Endothelial cell of umbilical vein (primary cell): ENCODE measurements around the gene PAX1. TPM values are rescaled to one million over a fixed set of nuclear protein-coding genes. Genes with fewer than 3 reads are reported as not detected.

Experiments
- BruUV-seq: library from RNA; stranded (reverse); fragments of 400-500 nt; replicated peaks from 2 replicates; lab custom pipeline; 2021; lab: Mats Ljungman, UMichigan
- CTCF ChIA-PET: fragments of 300-600, 350-600 bp; sonication (Branson Sonifier 250); formaldehyde crosslinking; loops from one replicate; lab custom pipeline; 2021; ENCODE audit warnings: antibody characterized with exemption, inconsistent platforms; lab: Charles Lee
- POLR2A ChIA-PET: fragments of 300-600, 350-600 bp; sonication (Branson Sonifier 250); formaldehyde crosslinking; loops from one replicate; lab custom pipeline; 2021; ENCODE audit warnings: antibody characterized with exemption, inconsistent platforms; lab: Charles Lee
- DNase-seq: peaks from one replicate; pipeline ENCODE4 v3.0.0-alpha.2; 2011; ENCODE audit warnings: low read depth, low spot score
- FAIRE-seq: peaks from 2 replicates; lab custom pipeline; 2011; peaks lifted over from hg19 to GRCh38; lab: Jason Lieb, UNC
- H2AFZ ChIP-seq: 2 replicates; pipeline ENCODE4 v1.6.0; 2012; ENCODE audit warnings: low read depth, low read length, control low read depth, inconsistent platforms
- H3K27ac ChIP-seq: 2 replicates; pipeline ENCODE4 v1.5.1; 2011; ENCODE audit warnings: low read depth, mild to moderate bottlenecking, control low read depth, low read length, moderate library complexity; ENCODE audit not compliant: insufficient read depth
- H3K27me3 ChIP-seq, 2 experiments: 2 replicates each; pipeline versions ENCODE4 v1.6.0 to v1.6.1; 2011; ENCODE audit warnings: low read length in 2 of 2, mixed read lengths in 1 of 2; ENCODE audit not compliant: control insufficient read depth in 2 of 2, insufficient read depth in 2 of 2
- H3K36me3 ChIP-seq, 2 experiments: 2 replicates in 1 of 2; 3 replicates in 1 of 2; pipeline ENCODE4 v1.5.1; 2011; ENCODE audit warnings: low read length in 2 of 2, mild to moderate bottlenecking in 1 of 2, moderate library complexity in 1 of 2; ENCODE audit not compliant: control insufficient read depth in 2 of 2, insufficient read depth in 2 of 2; ENCODE audit errors: extremely low read depth in 1 of 2
- H3K4me1 ChIP-seq: 3 replicates; pipeline ENCODE4 v1.5.1; 2011; ENCODE audit warnings: mild to moderate bottlenecking, low read length; ENCODE audit not compliant: control insufficient read depth, insufficient read depth; ENCODE audit errors: extremely low read depth
- H3K4me2 ChIP-seq: 2 replicates; pipeline ENCODE4 v1.6.1; 2011; ENCODE audit warnings: low read length, control low read depth, mixed read lengths; ENCODE audit not compliant: insufficient read depth
- H3K4me3 ChIP-seq, 3 experiments: fragments of 200-600 bp in 1 of 3; sonication (generic), shearing (Covaris generic) in 1 of 3; replicated peaks in 1 of 3; 2 replicates each; pipeline ENCODE4 v1.5.1; 2011 to 2016; ENCODE audit warnings: control low read depth in 3 of 3, low read length in 3 of 3, mild to moderate bottlenecking in 2 of 3, inconsistent platforms in 1 of 3, low read depth in 1 of 3, moderate library complexity in 1 of 3; ENCODE audit not compliant: insufficient read depth in 1 of 3
- H3K79me2 ChIP-seq: 2 replicates; pipeline ENCODE4 v1.6.0; 2012; ENCODE audit warnings: low read length, inconsistent platforms; ENCODE audit not compliant: control insufficient read depth, insufficient read depth
- H3K9ac ChIP-seq: replicated peaks from 2 replicates; pipeline ENCODE3; 2011; ENCODE audit warnings: low read length, control low read depth; ENCODE audit not compliant: insufficient read depth; ENCODE audit errors: extremely low read depth
- H3K9me1 ChIP-seq: replicated peaks from 3 replicates; pipeline ENCODE4 v1.6.0; 2011; ENCODE audit warnings: mild to moderate bottlenecking, low read length; ENCODE audit not compliant: control insufficient read depth, insufficient read depth; ENCODE audit errors: extremely low read depth
- H3K9me3 ChIP-seq: replicated peaks from 2 replicates; pipeline ENCODE4 v1.5.1; 2012; ENCODE audit warnings: low read length, inconsistent platforms; ENCODE audit not compliant: control insufficient read depth, insufficient read depth
- H4K20me1 ChIP-seq: replicated peaks from 2 replicates; pipeline ENCODE3; 2011; ENCODE audit warnings: mild to moderate bottlenecking, low read length; ENCODE audit not compliant: control insufficient read depth, insufficient read depth; ENCODE audit errors: extremely low read depth
- CTCF ChIP-seq, 2 donors: IDR thresholded peaks; 1 replicate in 1 of 2; 2 replicates in 1 of 2; pipeline ENCODE4 v1.5.1; 2011; ENCODE audit warnings: low read length in 2 of 2, mild to moderate bottlenecking in 2 of 2, moderate library complexity in 2 of 2, control low read depth in 1 of 2, inconsistent platforms in 1 of 2, low read depth in 1 of 2; ENCODE audit not compliant: insufficient read depth in 1 of 2; ENCODE audit errors: extremely low read depth in 1 of 2
- EZH2 ChIP-seq: IDR thresholded peaks from 2 replicates; pipeline ENCODE4 v1.6.1; 2012; ENCODE audit warnings: borderline replicate concordance, low read depth, mild to moderate bottlenecking, moderate library complexity, low read length, inconsistent platforms; ENCODE audit not compliant: severe bottlenecking
- FOS ChIP-seq: IDR thresholded peaks from 2 replicates; pipeline ENCODE4 v1.6.1; 2011; ENCODE audit warnings: mild to moderate bottlenecking, low read length, moderate library complexity, borderline replicate concordance; ENCODE audit not compliant: insufficient read depth
- GATA2 ChIP-seq: IDR thresholded peaks from 2 replicates; pipeline ENCODE4 v1.7.0; 2011; ENCODE audit warnings: low read depth, mild to moderate bottlenecking, moderate library complexity, mixed read lengths, low read length; ENCODE audit not compliant: insufficient read length, insufficient read depth
- JUN ChIP-seq: IDR thresholded peaks from 2 replicates; pipeline ENCODE4 v1.6.1; 2011; ENCODE audit warnings: borderline replicate concordance, low read depth; ENCODE audit not compliant: insufficient read length, insufficient read depth
- MAX ChIP-seq: IDR thresholded peaks from 2 replicates; pipeline ENCODE4 v1.6.1; 2011; ENCODE audit not compliant: insufficient read depth, insufficient read length
- MYC ChIP-seq: IDR thresholded peaks from one replicate; pipeline ENCODE4 v1.6.1; 2011; ENCODE audit warnings: mild to moderate bottlenecking, low read depth, low read length
- POLR2A ChIP-seq: IDR thresholded peaks from 2 replicates; pipeline ENCODE4 v1.6.1; 2012; ENCODE audit warnings: low read depth, mild to moderate bottlenecking, control low read depth, low read length
- POLR2AphosphoS5 ChIP-seq: IDR thresholded peaks from 2 replicates; pipeline ENCODE4 v1.6.1; 2012; ENCODE audit warnings: low read depth, mild to moderate bottlenecking, control low read depth, low read length, moderate library complexity; ENCODE audit not compliant: insufficient read depth
- dilution Hi-C: fragments of 300-500 bp; cut with MboI; formaldehyde crosslinking; loops from one replicate; pipeline ENCODE4 v1.15.0; 2019; ENCODE audit warnings: low sequenced_read_pairs; ENCODE audit not compliant: extremely low pct_ligation_motif_present
- intact Hi-C: fragments of 100-400 bp; cut with micrococcal nuclease; formaldehyde crosslinking; loops from one replicate; pipeline ENCODE4 v1.10.0; 2022
- polyA plus RNA-seq, 4 experiments: library from polyadenylated mRNA; depleted of rRNA in 3 of 4; stranded (reverse) in 3 of 4; unstranded in 1 of 4; fragments of >200 nt; gene quantifications; 2 replicates each; pipeline versions ENCODE4 v1.2.1 to v1.2.3, GENCODE V29; 2011 to 2012; ENCODE audit warnings: missing spikeins in 1 of 4
- total RNA-seq: library from RNA; stranded (reverse); gene quantifications from 2 replicates; pipeline ENCODE4 v1.2.3, GENCODE V29; 2021

The PAX1 gene
- total and polyA plus RNA-seq, 2 donors (not counting 3 experiments of a cell fraction or from before 2014, with no cell fraction given): not detected

- dilution Hi-C loops: no loop called here
- Histone ChIP-seq H3K9ac (no peak overlapping the region), H2AFZ (no peak overlapping the region), H3K27me3 (no peaks in the 10 kb centered on the region), H3K9me1 (no peaks in the 10 kb centered on the region), H3K27ac (no peak overlapping the region), H3K9me3 (no peaks in the 10 kb centered on the region), H4K20me1 (no peaks in the 10 kb centered on the region), H3K4me2 (no peak overlapping the region), H3K4me3 (no peak overlapping the region), H3K4me1 (no peaks in the 10 kb centered on the region), H3K79me2 (no peaks in the 10 kb centered on the region), H3K36me3 (no peaks in the 10 kb centered on the region)
- TF ChIP-seq POLR2AphosphoS5: no peak
- TF ChIP-seq FOS: no peak
- TF ChIP-seq CTCF (IDR thresholded peaks at IDR 0.05; ENCODE audit: extremely low read depth in 1 of 2, insufficient read depth in 1 of 2, low read depth in 1 of 2, low read length in 2 of 2): no peak
- no peak for TF ChIP-seq MYC
- no peak for TF ChIP-seq JUN
- no peak for DNase-seq
- ChIA-PET POLR2A (no interaction called here), CTCF (no interaction called here)
- intact Hi-C loops: no loop called here
- no TSS peak for BruUV-seq
- no peak for FAIRE-seq
Observed at GRCh38 chr20:21682521-21682954, 22.9 kb upstream of the PAX1 start.

GRCh38 chr20:21684671-21685070 lies 20.8 kb upstream of the PAX1 start:
- Histone ChIP-seq H4K20me1 (no peaks in the 10 kb centered on the region), H3K27me3 (no peaks in the 10 kb centered on the region), H3K4me2 (no peak overlapping the region), H3K27ac (no peak overlapping the region), H3K9ac (no peak overlapping the region), H3K4me1 (no peaks in the 10 kb centered on the region), H3K4me3 (no peak overlapping the region), H3K79me2 (no peaks in the 10 kb centered on the region), H3K9me3 (no peaks in the 10 kb centered on the region), H3K36me3 (no peaks in the 10 kb centered on the region), H2AFZ (no peak overlapping the region), H3K9me1 (no peaks in the 10 kb centered on the region)
- TF ChIP-seq CTCF (IDR thresholded peaks at IDR 0.05; ENCODE audit: extremely low read depth in 1 of 2, insufficient read depth in 1 of 2, low read depth in 1 of 2, low read length in 2 of 2) (no peak), POLR2AphosphoS5 (no peak), GATA2 (no peak), FOS (no peak), EZH2 (no peak), JUN (no peak), MYC (no peak), POLR2A (no peak), MAX (no peak)
- no TSS peak for BruUV-seq
- dilution Hi-C loops: no loop called here
- POLR2A ChIA-PET: no interaction called here
- FAIRE-seq: no peak
- CTCF ChIA-PET: no interaction called here
- DNase-seq: no peak
- intact Hi-C loops: no loop called here
